Measurements from ENCODE around the gene KRTAP3-2. TPM values are rescaled to one million over a fixed set of nuclear protein-coding genes. Genes with fewer than 3 reads are reported as not detected.

KRTAP3-2 gene
- 0.22 to 0.42 TPM (median 0.37 TPM) in 3 of 5 replicates, not detected in the others for total RNA-seq (2022; extraction: Qiagen RNA extraction)

GRCh38 chr17:40999563-40999962 is at the start of gene KRTAP3-2:
Gene KRTAP3-2 (minus strand): TSS chr17:40999906. CDS start chr17:40999853, 53 bp downstream.

GRCh38 chr17:41046735-41047465 is 47.2 kb upstream of the KRTAP3-2 start, which contains the start of gene KRTAP2-1:
Gene KRTAP2-1 (minus strand): TSS chr17:41047316. CDS start chr17:41047267, 49 bp downstream.

GRCh38 chr17:41040783-41041571 is 41.3 kb upstream of the KRTAP3-2 start, which contains the start of gene KRTAP1-1:
Gene KRTAP1-1 (minus strand): TSS chr17:41041450. CDS start chr17:41041397, 53 bp downstream.

GRCh38 chr17:41034346-41034935 is 34.7 kb upstream of the KRTAP3-2 start, which contains the start of gene KRTAP1-3:
Gene KRTAP1-3 (minus strand): TSS chr17:41034874. CDS start chr17:41034821, 53 bp downstream.

GRCh38 chr17:41029633-41030245 is 30.0 kb upstream of the KRTAP3-2 start, which contains the start of gene KRTAP1-4:
Gene KRTAP1-4 (minus strand): TSS chr17:41030195. CDS start chr17:41030078, 117 bp downstream.

DNA sequence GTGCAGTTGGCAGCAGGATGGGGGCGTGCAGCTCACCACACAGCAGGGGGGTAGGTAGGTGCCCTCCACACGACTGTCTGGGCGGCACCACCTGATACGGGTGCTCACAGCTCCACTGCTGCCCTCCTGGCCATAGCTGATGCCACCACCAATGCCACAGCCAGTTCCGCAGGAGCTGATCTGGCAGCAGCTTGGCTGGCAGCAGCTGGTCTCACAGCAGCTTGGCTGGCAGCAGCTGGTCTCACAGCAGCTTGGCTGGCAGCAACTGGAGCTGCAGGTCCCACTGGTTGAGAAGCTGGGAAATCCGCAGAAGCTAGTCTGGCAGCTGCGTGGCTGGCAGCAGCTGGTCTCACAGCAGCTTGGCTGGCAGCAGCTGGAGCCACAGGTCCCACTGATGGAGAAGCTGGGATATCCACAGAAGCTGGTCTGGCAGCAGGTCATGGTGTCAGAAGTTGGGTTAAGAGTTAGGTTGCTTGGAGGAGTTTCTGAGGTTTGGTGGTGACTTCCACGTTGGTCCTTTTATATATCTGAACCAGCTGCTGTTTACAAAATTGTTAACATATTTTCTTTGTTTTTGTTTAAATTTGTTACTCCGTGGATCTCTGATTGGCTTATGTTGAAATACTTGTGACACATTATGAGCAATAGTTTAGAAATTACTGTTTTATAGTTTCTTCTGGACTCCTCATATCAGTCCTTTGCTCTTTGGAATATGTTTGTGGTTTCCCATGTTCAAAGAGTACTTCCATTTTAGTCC is 27.2 kb upstream of the KRTAP3-2 start, which contains the start of gene KRTAP1-5:
KRTAP1-5 (minus strand) TSS at position 494 of the 757 bp plus-strand sequence; CDS start at position 441, 53 bp downstream.

DNA sequence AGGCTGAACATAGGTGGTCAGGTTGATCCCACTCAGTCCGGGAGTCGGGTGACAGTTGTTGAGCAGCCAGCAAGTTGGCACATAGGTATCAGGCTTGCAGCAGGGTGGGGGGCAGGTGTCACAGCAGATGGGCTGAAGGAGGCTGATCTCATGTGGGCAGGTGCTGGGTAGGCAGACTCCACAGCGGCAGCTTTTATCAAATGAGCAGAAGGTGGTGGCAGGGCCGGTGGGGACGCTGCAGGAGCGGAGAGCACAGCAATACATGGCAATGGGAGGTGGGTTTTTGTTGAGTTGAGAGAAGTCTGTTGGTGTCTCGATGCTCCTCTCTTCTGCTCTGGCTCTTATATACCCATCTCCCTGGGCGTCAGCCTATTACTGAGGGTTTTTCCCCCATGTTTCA is 9.1 kb upstream of the KRTAP3-2 start, which contains the start of gene KRTAP3-1:
KRTAP3-1 (minus strand) TSS at position 318 of the 400 bp plus-strand sequence; CDS start at position 264, 54 bp downstream.

GRCh38 chr17:40993839-40994238 is 5.9 kb downstream of the KRTAP3-2 start, which contains the start of gene KRTAP3-3:
Gene KRTAP3-3 (minus strand): TSS chr17:40994164. CDS start chr17:40994097, 67 bp downstream.

GRCh38 chr17:40984226-40984625 is 15.5 kb downstream of the KRTAP3-2 start, which contains the start of gene KRT40:
Gene KRT40 (minus strand): TSS chr17:40984326. CDS start chr17:40984273, 53 bp downstream.

GRCh38 chr17:40966848-40967247 is 32.9 kb downstream of the KRTAP3-2 start, which contains the start of gene KRT39:
Gene KRT39 (minus strand): TSS chr17:40966948. CDS start chr17:40966856, 92 bp downstream.

Other genes starting within 250 kb of the KRTAP3-2 start
- gene KRT25, start 244.6 kb downstream of the KRTAP3-2 start, total RNA-seq (2022; extraction: Qiagen RNA extraction), result not detected in 5 replicates
- gene KRT26, start 227.7 kb downstream of the KRTAP3-2 start, total RNA-seq (2022; extraction: Qiagen RNA extraction), result not detected in 5 replicates
- 0.19 TPM in 1 of 5 replicates, not detected in the others for gene KRT27, start 217.4 kb downstream of the KRTAP3-2 start, total RNA-seq (2022; extraction: Qiagen RNA extraction)
- not detected in 5 replicates for gene KRT28, start 199.9 kb downstream of the KRTAP3-2 start, total RNA-seq (2022; extraction: Qiagen RNA extraction)
- 70.6 to 111 TPM (median 103 TPM) in 5 replicates for gene KRT10, start 177.3 kb downstream of the KRTAP3-2 start, total RNA-seq (2022; extraction: Qiagen RNA extraction)
- not detected in 5 replicates for gene KRT12, start 132.7 kb downstream of the KRTAP3-2 start, total RNA-seq (2022; extraction: Qiagen RNA extraction)
- 0.17 to 0.45 TPM (median 0.26 TPM) in 5 replicates for gene KRT20, start 114.7 kb downstream of the KRTAP3-2 start, total RNA-seq (2022; extraction: Qiagen RNA extraction)
- 0.08 to 0.15 TPM (median 0.08 TPM) in 3 of 5 replicates, not detected in the others for gene KRT23, start 62.3 kb downstream of the KRTAP3-2 start, total RNA-seq (2022; extraction: Qiagen RNA extraction)
- gene KRT39, start 33.0 kb downstream of the KRTAP3-2 start, total RNA-seq (2022; extraction: Qiagen RNA extraction), result not detected in 5 replicates
- not detected in 5 replicates for gene KRT40, start 15.6 kb downstream of the KRTAP3-2 start, total RNA-seq (2022; extraction: Qiagen RNA extraction)
- gene KRTAP3-3, start 5.7 kb downstream of the KRTAP3-2 start, total RNA-seq (2022; extraction: Qiagen RNA extraction), result not detected in 5 replicates
- gene KRTAP3-1, start 9.2 kb upstream of the KRTAP3-2 start, total RNA-seq (2022; extraction: Qiagen RNA extraction), result 0.35 TPM in 1 of 5 replicates, not detected in the others
- gene KRTAP1-5, start 27.3 kb upstream of the KRTAP3-2 start, total RNA-seq (2022; extraction: Qiagen RNA extraction), result not detected in 5 replicates
- not detected in 5 replicates for gene KRTAP1-4, start 30.3 kb upstream of the KRTAP3-2 start, total RNA-seq (2022; extraction: Qiagen RNA extraction)
- not detected in 5 replicates for gene KRTAP1-3, start 35.0 kb upstream of the KRTAP3-2 start, total RNA-seq (2022; extraction: Qiagen RNA extraction)
- not detected in 5 replicates for gene KRTAP1-1, start 41.5 kb upstream of the KRTAP3-2 start, total RNA-seq (2022; extraction: Qiagen RNA extraction)
- not detected in 5 replicates for gene KRTAP2-1, start 47.4 kb upstream of the KRTAP3-2 start, total RNA-seq (2022; extraction: Qiagen RNA extraction)
- not detected in 5 replicates for gene KRTAP2-2, start 55.3 kb upstream of the KRTAP3-2 start, total RNA-seq (2022; extraction: Qiagen RNA extraction)
- 0.22 TPM in 1 of 5 replicates, not detected in the others for gene KRTAP2-3, start 60.2 kb upstream of the KRTAP3-2 start, total RNA-seq (2022; extraction: Qiagen RNA extraction)
- gene KRTAP2-4, start 66.0 kb upstream of the KRTAP3-2 start, total RNA-seq (2022; extraction: Qiagen RNA extraction), result not detected in 5 replicates
- gene KRTAP4-7, start 84.2 kb upstream of the KRTAP3-2 start, total RNA-seq (2022; extraction: Qiagen RNA extraction), result not detected in 5 replicates
- not detected in 5 replicates for gene KRTAP4-8, start 98.2 kb upstream of the KRTAP3-2 start, total RNA-seq (2022; extraction: Qiagen RNA extraction)
- gene KRTAP4-16, start 102.3 kb upstream of the KRTAP3-2 start, total RNA-seq (2022; extraction: Qiagen RNA extraction), result not detected in 5 replicates
- gene KRTAP4-9, start 105.5 kb upstream of the KRTAP3-2 start, total RNA-seq (2022; extraction: Qiagen RNA extraction), result not detected in 5 replicates
- gene KRTAP4-11, start 118.5 kb upstream of the KRTAP3-2 start, total RNA-seq (2022; extraction: Qiagen RNA extraction), result not detected in 5 replicates
- not detected in 5 replicates for gene KRTAP4-12, start 124.3 kb upstream of the KRTAP3-2 start, total RNA-seq (2022; extraction: Qiagen RNA extraction)
- gene KRTAP4-6, start 140.6 kb upstream of the KRTAP3-2 start, total RNA-seq (2022; extraction: Qiagen RNA extraction), result not detected in 5 replicates
- not detected in 5 replicates for gene KRTAP4-5, start 149.9 kb upstream of the KRTAP3-2 start, total RNA-seq (2022; extraction: Qiagen RNA extraction)
- not detected in 5 replicates for gene KRTAP4-4, start 160.8 kb upstream of the KRTAP3-2 start, total RNA-seq (2022; extraction: Qiagen RNA extraction)
- not detected in 5 replicates for gene KRTAP4-3, start 168.3 kb upstream of the KRTAP3-2 start, total RNA-seq (2022; extraction: Qiagen RNA extraction)
- gene KRTAP4-2, start 178.3 kb upstream of the KRTAP3-2 start, total RNA-seq (2022; extraction: Qiagen RNA extraction), result not detected in 5 replicates
- gene KRTAP4-1, start 185.0 kb upstream of the KRTAP3-2 start, total RNA-seq (2022; extraction: Qiagen RNA extraction), result 0.16 to 0.38 TPM (median 0.18 TPM) in 3 of 5 replicates, not detected in the others
- not detected in 5 replicates for gene KRTAP9-1, start 190.0 kb upstream of the KRTAP3-2 start, total RNA-seq (2022; extraction: Qiagen RNA extraction)
- not detected in 5 replicates for gene KRTAP9-2, start 226.7 kb upstream of the KRTAP3-2 start, total RNA-seq (2022; extraction: Qiagen RNA extraction)
- not detected in 5 replicates for gene KRTAP9-3, start 232.5 kb upstream of the KRTAP3-2 start, total RNA-seq (2022; extraction: Qiagen RNA extraction)
- gene KRTAP9-8, start 238.1 kb upstream of the KRTAP3-2 start, total RNA-seq (2022; extraction: Qiagen RNA extraction), result not detected in 5 replicates
- gene KRTAP9-4, start 249.8 kb upstream of the KRTAP3-2 start, total RNA-seq (2022; extraction: Qiagen RNA extraction), result not detected in 5 replicates